GM20000 (cell line): Measurements from ENCODE around the gene KCNJ13.

Experiments used
- DNase-seq: peaks from one replicate; pipeline ENCODE4 v3.0.0; 2012; ENCODE audit warnings: low spot score
- CTCF ChIP-seq: IDR thresholded peaks from 2 replicates; pipeline ENCODE4 v1.5.1; 2012; ENCODE audit warnings: mild to moderate bottlenecking, control low read depth; ENCODE audit errors: extremely low read depth, missing control alignments

Gene KCNJ13

GRCh38 chr2:232787806-232788205, 11.4 kb upstream of the KCNJ13 start:
- no peak for TF ChIP-seq CTCF
- no peak for DNase-seq

GRCh38 chr2:232783278-232783677, 6.9 kb upstream of the KCNJ13 start:
- no peak for TF ChIP-seq CTCF
- no peak for DNase-seq

- TF ChIP-seq CTCF = no peak
- DNase-seq = peak; percentile 56
Measured at GRCh38 chr2:232781765-232782164, 5.4 kb upstream of the KCNJ13 start.

GRCh38 chr2:232779934-232780333, 3.6 kb upstream of the KCNJ13 start:
- no peak for DNase-seq
- TF ChIP-seq CTCF = no peak

GRCh38 chr2:232779465-232779864, 3.1 kb upstream of the KCNJ13 start:
- TF ChIP-seq CTCF = no peak
- no peak for DNase-seq

GRCh38 chr2:232777276-232777675, 911 bp upstream of the KCNJ13 start:
- TF ChIP-seq CTCF = no peak
- no peak for DNase-seq

- DNase-seq = no peak
- TF ChIP-seq CTCF = no peak
Measured at GRCh38 chr2:232773815-232774214, 2.5 kb downstream of the KCNJ13 start.
